Omental fat pad (tissue), 4 donors: ENCODE measurements around the gene SUMF2. TPM values are rescaled to one million over a fixed set of nuclear protein-coding genes. Genes with fewer than 3 reads are reported as not detected.
"Not testable (repeated sequence)": the region's sequence is repeated elsewhere in the genome, so short reads cannot be mapped to it uniquely, and the experiment has no call there.

Source experiments
- ATAC-seq: fragments of 150-250 bp; one replicate; pipeline ENCODE4 v1.9.1; 2016; ENCODE audit warnings: mild to moderate bottlenecking, moderate library complexity; ENCODE audit not compliant: low FRiP score
- DNase-seq: peaks from one replicate; pipeline ENCODE4 v3.0.0-alpha.2; 2019; ENCODE audit warnings: low spot score
- CTCF ChIP-seq, 3 donors: fragments of 450-650 bp; IDR thresholded peaks; one replicate each; pipeline ENCODE4 v1.5.1; 2016 to 2017; ENCODE audit warnings: antibody characterized with exemption in 3 of 3, mild to moderate bottlenecking in 3 of 3, moderate library complexity in 2 of 3
- total RNA-seq, 4 donors: library from RNA; depleted of rRNA; stranded (reverse); fragments of >200 nt; gene quantifications; one replicate each; pipeline ENCODE4 v1.1.0, GENCODE V29; 2016

SUMF2 gene
- total RNA-seq, 4 donors from 2014 or later = 87.8 to 136 (median 123) TPM

DNA sequence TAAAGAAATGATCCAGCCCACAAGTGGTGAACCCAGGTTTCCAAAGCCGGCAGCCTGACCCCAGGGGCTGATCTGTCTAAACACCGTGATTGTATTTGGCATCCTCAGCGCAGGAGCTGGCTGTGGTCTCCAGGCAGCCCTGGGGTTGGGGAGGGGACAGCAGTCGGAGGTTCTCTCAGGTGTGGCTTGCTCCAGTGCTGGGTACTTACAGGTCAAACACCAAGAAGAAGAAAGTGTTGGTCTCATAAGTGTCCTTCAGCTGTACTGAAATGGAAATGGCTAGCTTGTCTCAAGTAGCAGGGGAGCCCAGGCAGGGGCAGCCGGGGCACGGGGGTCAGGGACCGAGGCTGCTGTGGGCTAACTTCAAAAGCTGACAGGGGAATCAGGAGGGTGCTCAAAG lies 22.7 kb downstream of the SUMF2 start:
- DNase-seq = no peak
- TF ChIP-seq CTCF (IDR thresholded peaks at IDR 0.05) = no peak
- ATAC-seq = no peak

DNA sequence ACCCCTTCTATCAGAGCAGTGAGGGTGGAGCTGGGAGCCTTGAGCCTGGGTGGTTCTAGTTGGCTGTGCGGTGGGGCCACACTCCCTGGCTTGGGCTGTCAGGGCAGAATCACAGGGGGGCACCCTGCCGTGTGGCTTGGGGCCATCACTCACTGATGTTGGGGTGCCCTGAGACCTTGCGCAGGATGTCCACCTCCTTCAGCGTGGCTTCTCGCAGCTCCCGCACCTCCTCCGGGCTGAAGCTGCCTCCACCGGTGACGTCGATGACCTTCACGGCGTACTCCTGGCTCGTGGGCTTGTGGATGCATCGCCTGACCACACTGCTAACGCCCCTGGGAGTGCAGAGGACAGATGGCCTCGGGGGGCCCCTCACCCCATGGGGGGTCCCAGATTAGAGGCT lies 23.4 kb downstream of the SUMF2 start:
- DNase-seq (no peak), ATAC-seq (no peak)
- TF ChIP-seq CTCF (IDR thresholded peaks at IDR 0.05) = no peak

GRCh38 chr7:56091591-56091990 lies 27.5 kb downstream of the SUMF2 start:
- ATAC-seq = peak; percentile 13
- TF ChIP-seq CTCF (IDR thresholded peaks at IDR 0.05) = no peak
- DNase-seq = no peak

GRCh38 chr7:56092388-56092787 lies 28.3 kb downstream of the SUMF2 start:
- not testable (repeated sequence) for DNase-seq, ATAC-seq

- peak; percentile 70 for ATAC-seq
- DNase-seq = no peak
- TF ChIP-seq CTCF (IDR thresholded peaks at IDR 0.05) = no peak
These were observed 28.9 kb downstream of the SUMF2 start, which contains the start of gene PHKG1 for GRCh38 chr7:56092789-56093531. TSS of gene PHKG1 (minus strand) at chr7:56092952. CDS start at chr7:56088941, 4,011 bp downstream.

DNA sequence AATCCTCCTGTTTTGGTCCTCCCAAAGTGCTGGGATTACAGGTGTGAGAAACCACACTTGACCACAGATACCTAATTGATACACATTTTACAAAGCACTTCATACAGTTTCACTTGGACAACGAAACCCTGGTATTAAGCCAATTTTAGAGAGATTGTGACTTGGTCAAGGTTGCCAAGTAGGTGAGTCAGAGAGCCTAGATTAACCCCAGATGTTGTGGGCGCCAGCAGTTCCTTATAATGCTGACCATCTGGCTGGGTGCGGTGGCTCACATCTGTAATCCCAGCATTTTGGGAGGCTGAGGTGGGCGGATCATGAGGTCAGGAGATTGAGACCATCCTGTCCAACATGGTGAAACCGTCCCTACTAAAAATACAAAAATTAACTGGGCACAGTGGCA lies 33.6 kb downstream of the SUMF2 start:
- no peak for DNase-seq
- peak; percentile 63 for ATAC-seq
- TF ChIP-seq CTCF (IDR thresholded peaks at IDR 0.05) = no peak

GRCh38 chr7:56098187-56099008 lies 34.3 kb downstream of the SUMF2 start:
- not testable (repeated sequence) for DNase-seq
- ATAC-seq = peak; percentile 30

- no peak for ATAC-seq
- no peak for DNase-seq
- TF ChIP-seq CTCF (IDR thresholded peaks at IDR 0.05) = no peak
These were observed 35.6 kb downstream of the SUMF2 start for GRCh38 chr7:56099653-56100052.

GRCh38 chr7:56104138-56104537 lies 40.1 kb downstream of the SUMF2 start:
- DNase-seq, ATAC-seq: not testable (repeated sequence)
